Measurements from ENCODE around the gene SBNO2.

SBNO2 gene

DNA sequence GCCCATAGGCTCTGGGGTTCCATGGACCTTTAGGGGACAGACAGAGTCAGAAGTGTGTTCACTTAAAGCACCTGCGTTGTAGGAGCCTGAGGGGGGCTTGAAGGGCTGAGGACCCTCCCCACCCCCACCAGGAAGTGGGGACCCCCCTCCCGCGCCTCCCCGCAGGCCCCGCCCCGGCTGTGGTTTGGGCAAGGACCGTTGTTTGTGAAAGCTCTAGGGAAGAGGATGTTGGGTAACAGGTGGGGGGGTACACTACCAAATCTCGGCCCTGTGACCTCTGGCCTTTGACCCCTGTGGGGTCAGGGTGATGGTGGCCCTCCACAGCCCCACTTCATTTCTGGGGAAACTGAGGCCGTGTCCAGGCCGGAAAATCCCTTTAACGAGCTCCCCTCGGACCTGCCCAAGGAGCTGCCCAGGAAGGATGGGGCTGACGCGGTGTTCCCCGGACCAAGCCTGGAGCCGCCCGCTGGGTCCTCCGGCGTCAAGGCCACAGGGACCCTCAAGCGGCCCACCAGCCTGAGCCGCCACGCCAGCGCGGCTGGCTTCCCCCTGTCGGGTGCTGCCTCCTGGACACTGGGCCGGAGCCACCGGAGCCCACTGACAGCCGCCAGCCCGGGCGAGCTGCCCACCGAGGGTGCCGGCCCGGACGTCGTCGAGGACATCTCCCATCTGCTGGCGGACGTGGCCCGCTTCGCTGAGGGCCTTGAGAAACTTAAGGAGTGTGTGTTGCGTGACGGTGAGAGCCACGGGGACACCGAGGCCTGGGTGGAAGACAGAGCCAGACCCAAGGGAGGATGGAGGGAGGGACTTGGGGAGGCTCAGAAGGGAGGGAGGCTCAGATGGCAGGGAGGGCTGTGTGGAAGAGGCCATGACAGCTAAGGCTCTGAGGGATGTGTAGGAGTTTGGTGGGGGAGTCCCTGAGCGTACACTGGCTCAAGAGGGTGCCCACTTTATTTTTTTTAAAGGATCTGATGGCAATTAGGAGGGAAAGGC is 105.8 kb downstream of the SBNO2 start:
- no peak for DNase-seq

DNA sequence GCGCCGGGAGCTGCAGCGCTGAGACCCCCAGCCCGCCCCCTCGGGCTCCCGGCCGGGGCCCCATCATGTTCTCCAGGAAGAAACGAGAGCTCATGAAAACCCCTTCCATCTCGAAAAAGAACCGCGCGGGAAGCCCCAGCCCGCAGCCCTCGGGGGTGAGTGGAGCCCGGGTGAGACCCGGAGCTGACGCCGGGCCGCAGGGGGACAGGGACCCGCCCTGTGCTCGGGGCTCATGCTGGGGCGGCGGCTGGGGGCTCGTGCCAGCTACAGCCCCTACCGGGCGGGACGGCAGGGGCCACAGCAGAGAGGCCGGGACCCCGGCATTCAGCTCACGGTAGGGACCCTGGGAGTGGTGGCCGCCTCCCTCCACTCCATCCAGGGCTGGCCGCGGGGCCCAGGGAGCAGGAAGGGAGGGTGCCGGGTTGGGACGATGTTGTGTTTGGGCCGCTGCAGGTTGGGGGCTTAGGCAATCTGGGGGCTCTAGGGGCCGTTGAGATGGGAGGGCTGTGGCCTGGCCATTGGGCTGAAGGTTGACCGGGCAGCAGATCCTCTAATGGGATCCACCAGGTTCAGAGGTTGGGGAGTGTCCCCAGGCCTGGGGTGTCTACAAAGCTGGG is 106.6 kb downstream of the SBNO2 start:
- DNase-seq: no peak

DNA sequence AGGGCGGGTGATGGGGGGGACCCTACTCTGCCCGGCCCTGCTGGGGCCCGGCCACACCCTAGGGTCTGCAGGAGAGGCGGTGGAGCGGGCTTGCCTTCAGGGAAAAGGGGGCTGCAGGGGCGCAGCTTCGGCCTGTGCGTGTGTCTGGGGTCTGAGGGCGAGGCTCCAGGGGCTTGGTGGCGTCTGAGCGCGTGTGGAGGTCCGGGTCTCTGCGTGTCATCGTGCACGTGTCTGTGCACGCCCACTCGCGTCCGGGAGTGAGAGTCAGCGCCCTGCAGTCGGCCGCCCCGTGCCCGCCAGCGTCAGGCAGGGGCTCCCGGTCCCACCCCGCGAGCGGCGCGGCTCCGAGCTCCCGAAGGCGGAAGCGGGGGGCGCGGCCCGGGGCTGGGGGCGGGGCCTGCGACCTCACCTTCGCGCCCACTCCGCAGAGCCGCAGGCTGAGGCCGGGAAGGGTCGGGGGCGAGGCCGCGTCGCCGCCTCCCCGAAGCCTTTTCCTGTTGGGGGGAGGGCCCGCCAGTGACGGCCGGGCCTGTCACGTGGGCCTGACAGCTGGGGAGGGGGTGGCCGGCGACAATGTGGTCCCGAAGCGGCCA is 107.2 kb downstream of the SBNO2 start, which contains the start of gene ARHGAP45:
ARHGAP45 (plus strand) TSS at position 420 of the 593 bp plus-strand sequence. CDS start 239 bp downstream, outside the sequence.
- DNase-seq: no peak

DNA sequence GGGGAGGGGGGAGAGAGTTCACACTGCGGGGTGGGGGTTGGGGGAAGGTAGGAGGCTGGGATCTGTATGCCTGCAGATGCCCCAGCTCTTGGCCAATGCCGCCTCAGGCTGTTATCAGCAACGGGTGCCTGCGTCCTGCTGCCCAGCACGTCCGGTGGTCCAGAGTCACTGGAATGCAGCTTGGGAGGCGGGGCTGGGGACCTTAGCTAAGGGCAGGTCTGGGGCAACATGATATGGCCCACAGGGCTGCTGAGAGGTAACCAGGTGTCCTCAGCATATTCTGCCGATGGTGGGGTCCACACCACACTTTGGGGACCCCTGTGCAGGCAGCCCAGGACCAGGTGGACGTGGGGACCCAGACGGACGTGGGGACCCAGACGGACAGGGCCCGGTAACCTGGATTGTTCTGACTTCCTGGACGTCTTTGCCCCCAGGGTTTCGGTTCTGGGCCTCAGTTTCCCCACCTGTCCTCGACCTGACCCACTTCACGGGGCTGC is 107.8 kb downstream of the SBNO2 start:
- DNase-seq: no peak

DNA sequence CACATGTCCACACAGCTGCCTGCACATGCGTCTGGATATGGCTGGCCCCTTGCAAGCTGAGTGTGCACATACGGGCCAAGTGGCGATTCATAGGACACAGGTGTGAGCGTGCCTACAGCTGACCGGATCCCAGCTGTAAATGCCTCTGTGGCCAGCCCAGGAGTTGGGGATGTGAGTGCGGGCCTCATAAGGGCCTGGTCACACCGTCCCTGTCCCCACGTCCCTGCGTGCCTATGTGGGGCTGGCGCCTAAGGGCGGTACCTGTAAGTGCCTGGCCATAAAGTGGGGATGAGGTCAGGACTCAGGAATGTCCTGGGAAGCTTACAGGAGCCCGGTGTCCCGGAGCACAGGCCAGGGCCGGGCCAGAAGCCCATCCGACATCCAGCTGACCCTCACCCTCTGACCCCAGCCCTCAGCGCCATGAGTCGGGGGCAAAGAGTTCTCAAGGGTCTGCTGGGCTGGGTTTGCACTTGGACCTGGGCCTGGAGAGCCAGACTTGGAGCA is 108.4 kb downstream of the SBNO2 start:
- no peak for DNase-seq

DNA sequence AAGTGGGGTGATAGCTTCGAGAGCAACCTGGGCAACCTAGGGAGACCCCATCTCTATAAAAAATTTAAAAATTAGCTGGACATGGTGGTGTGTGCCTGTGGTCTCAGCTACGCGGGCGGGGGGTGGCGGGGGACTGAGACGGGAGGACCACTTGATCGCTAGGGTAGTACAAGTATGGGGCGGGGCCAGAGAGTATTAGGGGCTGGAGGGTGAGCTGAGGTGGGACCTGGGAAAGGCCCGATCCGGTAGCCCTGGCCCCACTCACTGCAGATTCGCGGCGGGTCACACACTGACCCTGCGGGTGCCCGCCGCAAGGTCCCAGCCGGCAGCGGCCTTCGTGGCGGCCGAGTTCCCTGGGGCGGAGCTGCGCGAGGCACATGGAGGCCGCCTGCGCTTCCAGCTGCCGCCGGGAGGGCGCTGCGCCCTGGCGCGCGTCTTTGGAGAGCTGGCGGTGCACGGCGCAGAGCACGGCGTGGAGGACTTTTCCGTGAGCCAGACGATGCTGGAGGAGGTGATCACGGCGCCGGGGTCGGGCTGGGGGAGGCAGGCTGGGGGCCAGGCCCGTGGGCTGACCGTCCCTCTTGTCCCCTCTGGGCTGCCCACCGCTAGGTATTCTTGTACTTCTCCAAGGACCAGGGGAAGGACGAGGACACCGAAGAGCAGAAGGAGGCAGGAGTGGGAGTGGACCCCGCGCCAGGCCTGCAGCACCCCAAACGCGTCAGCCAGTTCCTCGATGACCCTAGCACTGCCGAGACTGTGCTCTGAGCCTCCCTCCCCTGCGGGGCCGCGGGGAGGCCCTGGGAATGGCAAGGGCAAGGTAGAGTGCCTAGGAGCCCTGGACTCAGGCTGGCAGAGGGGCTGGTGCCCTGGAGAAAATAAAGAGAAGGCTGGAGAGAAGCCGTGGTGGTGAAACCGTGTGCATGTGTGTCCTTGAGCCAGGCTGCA is 109.1 kb downstream of the SBNO2 start:
- no peak for DNase-seq

DNA sequence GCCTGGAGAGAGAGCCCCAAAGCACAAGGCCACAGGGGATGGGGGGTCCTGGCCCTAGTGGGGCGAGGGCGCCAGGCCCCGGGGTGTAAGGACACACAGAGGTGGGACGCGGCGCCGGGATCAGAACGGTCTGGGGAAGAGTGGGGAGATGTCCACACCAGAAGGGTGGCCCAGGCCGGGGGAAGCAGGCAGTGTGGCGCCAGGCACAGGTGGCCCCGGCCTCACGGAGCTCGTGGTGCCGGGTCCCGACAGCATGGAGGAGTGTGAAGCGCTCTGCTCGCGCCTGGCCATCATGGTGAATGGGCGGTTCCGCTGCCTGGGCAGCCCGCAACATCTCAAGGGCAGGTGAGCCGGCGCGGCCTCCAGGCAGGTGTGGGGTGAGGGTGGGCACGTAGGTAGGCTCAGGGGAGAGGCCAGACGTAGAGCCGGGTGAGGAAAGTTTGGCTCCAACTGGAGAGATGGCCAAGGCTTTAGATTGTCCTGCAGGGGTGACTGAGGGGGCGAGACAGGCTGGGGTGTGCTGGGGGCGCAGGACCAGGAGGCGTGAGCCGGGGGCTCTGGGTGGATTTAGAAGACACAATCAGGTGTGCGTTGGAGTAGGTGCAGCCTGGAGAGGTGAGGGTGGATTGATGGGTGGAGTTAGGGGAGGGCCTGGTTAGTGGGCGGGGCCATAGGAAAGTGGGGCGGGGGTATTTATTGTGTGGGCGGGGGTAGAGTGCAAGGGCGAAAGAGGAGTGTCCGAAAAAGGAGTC is 110.0 kb downstream of the SBNO2 start:
- no peak for DNase-seq

DNA sequence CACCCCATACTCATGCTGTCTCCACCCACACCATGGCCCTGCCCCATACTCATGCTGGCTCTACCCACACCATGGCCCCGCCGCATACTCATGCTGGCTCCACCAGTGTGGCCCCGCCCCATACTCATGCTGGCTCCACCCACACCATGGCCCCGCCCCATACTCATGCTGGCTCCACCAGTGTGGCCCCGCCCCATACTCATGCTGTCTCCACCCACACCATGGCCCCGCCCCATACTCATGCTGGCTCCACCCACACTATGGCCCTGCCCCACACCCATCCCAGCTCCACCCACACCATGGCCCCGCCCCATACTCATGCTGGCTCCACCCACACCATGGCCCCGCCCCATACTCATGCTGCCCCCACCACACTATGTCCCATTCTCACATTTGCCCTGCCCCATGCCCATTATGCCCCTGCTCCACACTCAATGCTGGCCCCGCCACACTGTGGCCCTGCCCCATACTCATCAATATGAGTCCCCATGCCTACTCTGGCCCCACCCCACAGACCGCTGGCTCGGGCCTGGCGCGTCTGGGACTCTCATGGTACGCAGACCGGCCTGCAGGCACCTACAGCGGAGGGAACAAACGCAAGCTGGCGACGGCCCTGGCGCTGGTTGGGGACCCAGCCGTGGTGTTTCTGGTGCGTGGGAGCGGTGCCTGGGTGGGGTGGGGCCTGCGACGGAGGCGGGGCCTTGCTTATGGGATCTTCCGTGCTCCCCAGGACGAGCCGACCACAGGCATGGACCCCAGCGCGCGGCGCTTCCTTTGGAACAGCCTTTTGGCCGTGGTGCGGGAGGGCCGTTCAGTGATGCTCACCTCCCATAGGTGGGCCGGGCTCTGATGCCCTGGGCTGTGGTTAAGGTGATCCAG is 110.8 kb downstream of the SBNO2 start:
- DNase-seq: no peak

DNA sequence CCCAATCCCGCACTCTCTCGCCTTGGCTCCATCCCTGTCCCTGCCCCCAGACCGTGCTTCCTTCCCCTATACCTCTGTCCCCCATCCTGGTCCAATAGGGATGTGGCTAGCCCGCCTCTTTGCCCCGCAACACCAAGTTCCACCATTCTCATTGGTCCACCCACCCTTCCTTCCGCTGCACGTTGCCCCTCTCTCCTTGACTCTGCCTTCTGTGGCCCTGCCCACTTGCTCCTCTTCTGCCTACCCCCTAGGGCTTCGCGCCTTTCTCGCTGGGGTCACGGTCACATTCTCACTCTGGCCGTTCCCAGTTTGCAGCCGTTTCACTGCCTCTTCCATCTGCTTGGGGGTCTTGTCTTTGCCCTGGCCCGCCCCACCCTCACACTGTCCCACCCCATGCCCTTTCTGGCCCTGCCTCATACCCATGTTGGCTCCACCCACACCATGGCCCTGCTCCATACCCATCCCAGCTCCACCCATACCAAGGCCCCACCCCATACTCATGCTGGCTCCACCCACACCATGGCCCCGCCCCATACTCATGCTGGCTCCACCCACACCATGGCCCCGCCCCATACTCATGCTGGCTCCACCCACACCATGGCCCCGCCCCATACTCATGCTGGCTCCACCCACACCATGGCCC is 111.6 kb downstream of the SBNO2 start:
- no peak for DNase-seq

DNA sequence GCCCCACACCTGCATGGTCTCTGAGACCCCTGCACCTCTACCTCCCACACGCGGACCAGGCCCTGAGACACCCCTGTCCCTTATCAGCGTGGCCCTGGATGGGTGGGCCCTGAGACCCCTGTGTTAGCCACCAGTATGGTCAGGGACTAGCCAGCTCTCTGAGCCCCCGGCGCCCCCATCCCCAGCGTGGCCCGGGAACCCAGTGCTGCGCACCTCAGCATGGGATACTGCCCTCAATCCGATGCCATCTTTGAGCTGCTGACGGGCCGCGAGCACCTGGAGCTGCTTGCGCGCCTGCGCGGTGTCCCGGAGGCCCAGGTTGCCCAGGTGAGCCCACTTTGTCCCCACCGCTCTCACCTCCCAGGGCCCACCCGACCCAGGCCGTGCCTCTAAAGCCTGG is 112.1 kb downstream of the SBNO2 start:
- DNase-seq: no peak

DNA sequence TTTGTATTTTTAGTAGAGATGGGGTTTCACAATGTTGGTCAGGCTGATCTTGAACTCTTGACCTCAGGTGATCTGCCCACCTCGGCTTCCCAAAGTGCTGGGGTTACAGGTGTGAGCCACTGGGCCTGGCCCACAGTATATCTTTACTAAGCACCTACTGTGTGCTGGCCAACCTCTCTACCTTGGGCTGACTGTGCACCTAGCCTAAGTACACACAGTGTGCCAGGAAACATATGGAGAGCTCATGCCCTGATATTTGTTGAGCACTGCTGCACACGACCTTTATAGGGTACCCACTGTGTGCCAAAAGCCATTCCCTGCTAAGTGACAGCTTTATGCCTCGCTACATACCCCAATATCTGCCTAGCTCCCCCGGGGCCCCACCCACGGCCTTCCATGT is 113.4 kb downstream of the SBNO2 start:
- no peak for DNase-seq

DNA sequence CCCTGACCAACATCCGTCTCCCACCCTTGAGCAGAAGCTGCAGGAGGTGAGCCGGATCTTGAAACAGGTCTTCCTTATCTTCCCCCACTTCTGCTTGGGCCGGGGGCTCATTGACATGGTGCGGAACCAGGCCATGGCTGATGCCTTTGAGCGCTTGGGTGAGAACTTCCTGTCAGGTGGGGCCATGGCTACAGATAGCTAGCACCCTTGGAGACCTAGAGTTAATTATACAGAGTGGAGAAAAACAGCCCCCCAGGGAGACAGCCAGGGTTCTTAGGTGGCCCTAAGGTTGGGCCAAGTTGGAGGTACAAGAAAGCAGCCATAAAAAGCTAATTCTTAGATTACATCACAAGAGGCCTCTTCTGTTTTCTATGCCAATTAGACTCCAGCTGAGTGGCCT is 116.0 kb downstream of the SBNO2 start:
- DNase-seq: no peak

Measured in midbrain (tissue), 1 donor.